HUES48 (cell line): ENCODE data around the gene DOCK8.

ENCODE experiments used
- H3K27ac ChIP-seq: one replicate; pipeline ENCODE4 v1.7.0; 2013; ENCODE audit warnings: low read depth, low read length, inconsistent platforms
- H3K27me3 ChIP-seq: 2 replicates; pipeline ENCODE4 v1.6.1; 2013; ENCODE audit warnings: mild to moderate bottlenecking, low read length; ENCODE audit not compliant: control insufficient read depth, insufficient read depth
- H3K36me3 ChIP-seq: 2 replicates; pipeline ENCODE4 v1.6.1; 2013; ENCODE audit warnings: low read length; ENCODE audit not compliant: control insufficient read depth, insufficient read depth
- H3K4me1 ChIP-seq: 2 replicates; pipeline ENCODE4 v1.6.1; 2013; ENCODE audit warnings: mild to moderate bottlenecking, low read length; ENCODE audit not compliant: control insufficient read depth, insufficient read depth
- H3K4me3 ChIP-seq: 2 replicates; pipeline ENCODE4 v1.5.1; 2013; ENCODE audit warnings: mild to moderate bottlenecking, low read depth, low read length
- H3K9ac ChIP-seq: 2 replicates; pipeline ENCODE4 v1.6.1; 2013; ENCODE audit warnings: mild to moderate bottlenecking, low read depth, low read length, moderate library complexity
- H3K9me3 ChIP-seq: 2 replicates; pipeline ENCODE4 v1.6.1; 2013; ENCODE audit warnings: low read length; ENCODE audit not compliant: control insufficient read depth, insufficient read depth

Gene DOCK8

GRCh38 chr9:370086-370485 lies 155.4 kb downstream of the DOCK8 start:
- H3K4me3 ChIP-seq = no peak overlapping the region
- peaks cover 11% of the 10 kb centered on the region; the same call in 1 of the 2 replicates for H3K4me1 ChIP-seq
- no peaks in the 10 kb centered on the region for H3K36me3 ChIP-seq
- no peaks in the 10 kb centered on the region for H3K27me3 ChIP-seq
- H3K9ac ChIP-seq = no peak overlapping the region
- H3K27ac ChIP-seq = no peak overlapping the region
- H3K9me3 ChIP-seq = no peaks in the 10 kb centered on the region

- Histone ChIP-seq H3K36me3 (no peaks in the 10 kb centered on the region), H3K27me3 (no peaks in the 10 kb centered on the region), H3K9ac (no peak overlapping the region), H3K4me3 (no peak overlapping the region), H3K27ac (no peak overlapping the region), H3K9me3 (no peaks in the 10 kb centered on the region), H3K4me1 (peaks cover 11% of the 10 kb centered on the region; the same call in 1 of the 2 replicates)
Observed at GRCh38 chr9:371349-371748, 156.7 kb downstream of the DOCK8 start.

GRCh38 chr9:372128-372527 lies 157.5 kb downstream of the DOCK8 start:
- Histone ChIP-seq H3K27ac (no peak overlapping the region), H3K4me1 (peaks cover 11% of the 10 kb centered on the region; the same call in 1 of the 2 replicates), H3K36me3 (no peaks in the 10 kb centered on the region), H3K9me3 (no peaks in the 10 kb centered on the region), H3K4me3 (no peak overlapping the region), H3K9ac (no peak overlapping the region), H3K27me3 (no peaks in the 10 kb centered on the region)

DNA sequence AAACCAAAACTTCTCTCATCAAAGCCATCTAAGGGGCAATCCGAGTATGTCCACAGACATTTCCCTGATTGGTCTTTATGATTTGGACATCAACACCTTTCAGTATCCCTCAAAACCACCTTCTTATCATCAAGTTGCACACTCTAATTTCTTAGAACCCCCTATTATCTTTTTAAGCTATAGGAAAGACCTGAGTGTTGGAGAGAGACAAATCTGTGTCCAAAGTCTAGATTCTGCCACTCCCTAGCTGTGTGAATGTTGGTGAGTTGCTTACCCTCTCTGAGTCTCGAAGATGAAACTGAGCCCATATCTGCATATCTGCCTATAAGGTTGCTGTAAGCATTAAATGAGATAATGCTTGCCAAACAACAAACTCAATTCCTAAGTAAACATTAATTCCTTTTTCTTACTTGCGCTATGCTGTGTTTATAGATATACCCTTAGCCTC lies 159.1 kb downstream of the DOCK8 start:
- no peaks in the 10 kb centered on the region for H3K27me3 ChIP-seq
- H3K4me1 ChIP-seq = peaks cover 11% of the 10 kb centered on the region; the same call in 1 of the 2 replicates
- H3K9ac ChIP-seq = no peak overlapping the region
- no peak overlapping the region for H3K4me3 ChIP-seq
- H3K27ac ChIP-seq = no peak overlapping the region
- H3K36me3 ChIP-seq = no peaks in the 10 kb centered on the region
- H3K9me3 ChIP-seq = no peaks in the 10 kb centered on the region

DNA sequence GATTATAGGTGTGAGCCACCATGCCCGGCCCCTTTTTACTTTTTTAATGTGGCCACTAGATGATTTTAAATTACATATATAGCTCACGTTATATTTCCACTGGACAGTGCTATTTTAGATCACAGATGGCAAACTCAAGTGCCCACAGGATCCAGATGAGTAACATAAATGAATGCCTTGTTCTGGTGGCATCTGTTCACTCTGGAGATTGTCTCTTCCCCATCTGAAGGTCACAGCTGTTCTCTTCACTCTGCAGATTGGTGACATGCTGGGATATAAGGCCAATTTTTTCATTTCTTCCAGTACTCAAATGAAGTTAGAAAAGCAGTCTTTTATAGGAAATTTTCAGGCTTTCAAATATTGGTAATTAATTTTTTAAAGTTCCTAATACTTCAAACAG lies 160.1 kb downstream of the DOCK8 start:
- Histone ChIP-seq H3K4me3 (no peak overlapping the region), H3K4me1 (peaks cover 11% of the 10 kb centered on the region; the same call in 1 of the 2 replicates), H3K9ac (no peak overlapping the region), H3K27ac (no peak overlapping the region), H3K36me3 (no peaks in the 10 kb centered on the region), H3K9me3 (no peaks in the 10 kb centered on the region), H3K27me3 (no peaks in the 10 kb centered on the region)

- H3K27ac ChIP-seq = no peak overlapping the region
- no peaks in the 10 kb centered on the region for H3K27me3 ChIP-seq
- no peak overlapping the region for H3K4me3 ChIP-seq
- H3K9ac ChIP-seq = no peak overlapping the region
- H3K4me1 ChIP-seq = peaks cover 5% of the 10 kb centered on the region; the same call in 1 of the 2 replicates
- no peaks in the 10 kb centered on the region for H3K9me3 ChIP-seq
- H3K36me3 ChIP-seq = no peaks in the 10 kb centered on the region
Observed at GRCh38 chr9:376115-376514, 161.4 kb downstream of the DOCK8 start.

- Histone ChIP-seq H3K27me3 (no peaks in the 10 kb centered on the region), H3K9me3 (no peaks in the 10 kb centered on the region), H3K27ac (no peak overlapping the region), H3K9ac (no peak overlapping the region), H3K4me3 (no peak overlapping the region), H3K4me1 (no peaks in the 10 kb centered on the region), H3K36me3 (no peaks in the 10 kb centered on the region)
Observed at GRCh38 chr9:378263-378662, 163.6 kb downstream of the DOCK8 start.

DNA sequence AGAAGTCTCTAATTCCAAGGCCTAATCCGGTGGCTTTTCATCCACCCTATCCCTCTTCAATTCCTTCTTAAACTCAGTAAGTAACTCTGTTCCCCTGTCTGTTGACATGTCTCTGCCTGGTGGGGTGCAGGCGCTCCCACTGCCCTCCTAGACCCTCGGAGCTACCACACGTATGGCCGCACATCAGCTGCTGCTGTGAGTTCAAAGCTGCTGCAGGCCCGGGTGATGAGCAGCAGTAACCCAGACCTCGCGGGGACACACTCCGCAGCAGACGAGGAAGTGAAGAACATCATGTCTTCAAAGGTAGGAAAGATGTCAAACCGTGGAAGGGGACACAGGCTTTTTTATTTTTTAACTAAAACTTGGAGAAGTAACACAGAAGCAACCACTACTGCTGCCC lies 167.7 kb downstream of the DOCK8 start:
- Histone ChIP-seq H3K36me3 (no peaks in the 10 kb centered on the region), H3K27me3 (no peaks in the 10 kb centered on the region), H3K9ac (no peak overlapping the region), H3K4me3 (no peak overlapping the region), H3K4me1 (peaks cover 8% of the 10 kb centered on the region), H3K9me3 (no peaks in the 10 kb centered on the region), H3K27ac (no peak overlapping the region)

DNA sequence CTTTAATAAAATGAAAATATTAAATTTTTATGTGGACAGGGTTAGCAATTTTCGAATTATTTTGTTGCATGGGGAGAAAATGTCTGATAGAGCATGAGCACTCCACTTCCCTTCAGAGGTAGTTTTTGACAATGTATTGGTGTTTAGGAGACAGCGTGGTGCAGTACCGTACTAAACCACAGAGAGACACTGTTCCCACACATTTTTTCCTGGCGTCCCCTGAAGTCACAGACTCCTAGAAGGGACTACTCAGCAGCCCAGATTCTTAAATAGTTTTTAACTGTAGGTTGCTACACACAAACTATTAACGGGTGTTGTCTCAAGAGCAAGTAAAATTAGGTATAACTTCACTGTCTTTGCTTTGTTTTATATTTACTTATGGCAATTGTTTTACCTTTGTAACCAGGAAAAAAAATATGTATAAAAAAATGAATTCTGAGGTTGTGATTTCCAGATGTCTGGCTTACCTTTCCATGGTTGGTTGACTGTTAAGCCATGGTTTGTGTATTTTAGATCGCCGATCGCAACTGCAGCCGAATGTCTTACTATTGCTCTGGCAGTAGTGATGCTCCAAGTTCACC lies 171.2 kb downstream of the DOCK8 start:
- H3K4me3 ChIP-seq = no peak overlapping the region
- H3K9ac ChIP-seq = no peak overlapping the region
- no peak overlapping the region for H3K27ac ChIP-seq
- no peaks in the 10 kb centered on the region for H3K27me3 ChIP-seq
- H3K36me3 ChIP-seq = no peaks in the 10 kb centered on the region
- no peaks in the 10 kb centered on the region for H3K9me3 ChIP-seq
- peaks cover 20% of the 10 kb centered on the region for H3K4me1 ChIP-seq

DNA sequence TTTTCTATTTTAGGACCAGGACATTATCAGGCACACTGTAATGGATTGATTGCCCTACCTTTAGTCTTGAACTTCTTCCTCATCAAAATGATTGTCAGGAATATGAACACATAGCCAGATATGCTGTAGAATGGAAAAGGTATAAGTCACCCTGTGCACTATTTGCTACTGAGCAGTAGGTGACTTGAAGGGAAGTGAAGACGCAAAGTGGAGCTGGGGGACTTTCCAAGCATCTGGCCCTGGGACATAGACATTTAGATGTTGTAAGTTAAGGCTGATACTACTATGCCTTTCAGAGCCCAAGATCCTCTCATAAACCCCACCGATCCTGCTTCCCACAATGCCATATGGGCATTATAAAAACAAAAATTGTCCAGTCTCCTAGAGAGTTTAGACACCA lies 174.5 kb downstream of the DOCK8 start:
- H3K4me3 ChIP-seq = no peak overlapping the region
- H3K27me3 ChIP-seq = no peaks in the 10 kb centered on the region
- no peaks in the 10 kb centered on the region for H3K9me3 ChIP-seq
- no peak overlapping the region for H3K27ac ChIP-seq
- H3K36me3 ChIP-seq = no peaks in the 10 kb centered on the region
- peaks cover 20% of the 10 kb centered on the region for H3K4me1 ChIP-seq
- no peak overlapping the region for H3K9ac ChIP-seq

DNA sequence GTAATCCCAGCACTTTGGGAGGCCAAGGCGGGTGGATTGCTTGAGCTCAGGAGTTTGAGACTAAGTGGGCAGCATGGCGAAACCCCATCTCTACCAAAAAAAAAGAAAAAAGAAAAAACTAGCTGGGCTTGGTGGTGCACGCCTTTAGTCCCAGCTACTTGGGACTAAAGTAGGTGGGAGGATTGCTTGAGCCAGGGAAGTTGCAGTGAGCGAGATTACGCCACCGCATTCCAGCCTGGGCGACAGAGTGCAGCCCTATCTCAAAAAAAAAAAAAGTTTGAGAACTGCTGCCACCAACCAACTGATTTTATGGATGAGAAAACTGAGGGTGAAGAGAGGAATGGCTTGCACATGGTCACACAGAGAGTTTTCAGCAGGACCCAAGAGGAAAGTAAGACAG lies 175.1 kb downstream of the DOCK8 start:
- no peak overlapping the region for H3K27ac ChIP-seq
- no peaks in the 10 kb centered on the region for H3K9me3 ChIP-seq
- H3K4me1 ChIP-seq = peaks cover 20% of the 10 kb centered on the region
- H3K9ac ChIP-seq = no peak overlapping the region
- H3K27me3 ChIP-seq = no peaks in the 10 kb centered on the region
- H3K36me3 ChIP-seq = no peaks in the 10 kb centered on the region
- no peak overlapping the region for H3K4me3 ChIP-seq
